Fibroblast of lung (primary cell): ENCODE results near the gene RPS23.

Experiments
- CTCF ChIP-seq, 2 donors: IDR thresholded peaks in 1 of 2; conservative IDR thresholded peaks in 1 of 2; 1 replicate in 1 of 2; 2 replicates in 1 of 2; pipeline ENCODE4 v1.5.1; 2011 to 2012; ENCODE audit warnings: low read length in 2 of 2, control low read depth in 1 of 2, inconsistent platforms in 1 of 2, low read depth in 1 of 2, mild to moderate bottlenecking in 1 of 2
- EZH2 ChIP-seq: IDR thresholded peaks from 2 replicates; pipeline ENCODE4 v1.5.1; 2012; ENCODE audit warnings: low read length, control low read depth, mild to moderate bottlenecking; ENCODE audit errors: missing control alignments

GRCh38 chr5:82296929-82297328 lies 18.8 kb upstream of the RPS23 start:
- TF ChIP-seq CTCF (conservative IDR thresholded peaks at IDR 0.05 in 1 of 2, IDR thresholded peaks at IDR 0.05 in 1 of 2; ENCODE audit: low read depth in 1 of 2, low read length in 2 of 2): no peak
- no peak for TF ChIP-seq EZH2
